Left colon (tissue), 2 donors: ENCODE measurements around the gene STK32C. TPM values are rescaled to one million over a fixed set of nuclear protein-coding genes. Genes with fewer than 3 reads are reported as not detected.
"Not testable (repeated sequence)": the region's sequence is repeated elsewhere in the genome, so short reads cannot be mapped to it uniquely, and the experiment has no call there.

Source experiments
- ATAC-seq: fragments of 200-7000 bp; cut with Tn5 transposase; one replicate; pipeline ENCODE4 v1.9.1; 2020; ENCODE audit warnings: mild to moderate bottlenecking, moderate library complexity
- DNase-seq, 2 donors: peaks; one replicate each; pipeline ENCODE4 v3.0.0-alpha.2; 2020
- intact Hi-C, 2 donors: fragments of 100-400 bp; cut with DNase I in 1 of 2; cut with micrococcal nuclease in 1 of 2; formaldehyde crosslinking; loops; one replicate each; pipeline versions ENCODE4 v1.11.2 to v1.14.0; 2022; cut with DNase I, micrococcal nuclease
- total RNA-seq, 2 donors: library from RNA; stranded (reverse); fragmentation: NEBNext Ultra II Directional; extraction: Animal tissue kit (Norgen Biotek cat#: 25700); gene quantifications; one replicate each; pipeline ENCODE4 v1.2.1, GENCODE V29; 2021
- donor health status: DM: no; HTN: no; CAD: no.
- donor health status: DM: yes; HTN: yes; CAD: no.

STK32C gene
- total RNA-seq, 2 donors from 2014 or later: 8.4 to 10.0 TPM

- no peak for DNase-seq
- no peak for ATAC-seq
- intact Hi-C loops: no loop called here
Measured at GRCh38 chr10:132306343-132306685, 1.4 kb downstream of the STK32C start.

GRCh38 chr10:132305654-132306342 lies 2.0 kb downstream of the STK32C start:
- DNase-seq (no peak), ATAC-seq (no peak)
- intact Hi-C loops: no loop called here

DNA sequence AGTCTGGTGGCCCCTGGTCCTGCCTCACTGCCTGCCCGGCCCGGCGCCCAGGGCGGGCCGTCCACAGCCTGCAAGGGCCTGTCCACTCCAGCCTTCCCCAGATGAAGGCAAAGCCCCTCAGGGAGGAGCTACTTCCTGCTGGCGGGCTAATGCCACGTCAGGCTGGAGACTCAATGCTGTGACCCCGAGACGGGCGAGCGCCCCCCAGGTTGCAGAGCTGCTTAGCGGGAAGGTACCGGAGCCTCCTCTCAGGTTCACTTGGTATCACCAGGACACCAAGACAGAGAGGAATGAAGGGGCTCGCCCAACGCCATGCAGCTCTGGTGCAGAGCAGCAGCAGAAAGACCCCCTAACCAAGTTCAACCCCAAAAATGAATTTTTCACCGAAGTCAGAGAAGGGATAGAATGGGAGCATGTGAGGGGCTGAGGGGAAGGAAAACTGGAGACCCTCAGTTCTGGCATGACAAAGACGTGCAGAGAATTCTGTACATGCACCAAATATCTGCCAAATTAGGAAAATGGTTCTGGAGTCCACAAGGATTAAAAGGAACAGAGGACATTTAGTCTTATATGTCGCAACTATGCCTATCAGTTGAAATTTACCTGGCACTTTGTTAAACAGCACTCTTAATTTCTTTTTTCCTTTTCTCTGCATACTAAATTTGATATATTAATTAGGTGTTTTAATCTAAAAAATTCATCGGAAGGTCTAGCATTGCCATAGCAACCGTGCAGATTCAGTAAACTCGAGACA lies 2.8 kb downstream of the STK32C start:
- intact Hi-C loops: no loop called here
- ATAC-seq: no peak
- no peak for DNase-seq

- intact Hi-C loops: no loop called here
- DNase-seq (no peak), ATAC-seq (no peak)
Measured at GRCh38 chr10:132303361-132304115, 4.2 kb downstream of the STK32C start.

DNA sequence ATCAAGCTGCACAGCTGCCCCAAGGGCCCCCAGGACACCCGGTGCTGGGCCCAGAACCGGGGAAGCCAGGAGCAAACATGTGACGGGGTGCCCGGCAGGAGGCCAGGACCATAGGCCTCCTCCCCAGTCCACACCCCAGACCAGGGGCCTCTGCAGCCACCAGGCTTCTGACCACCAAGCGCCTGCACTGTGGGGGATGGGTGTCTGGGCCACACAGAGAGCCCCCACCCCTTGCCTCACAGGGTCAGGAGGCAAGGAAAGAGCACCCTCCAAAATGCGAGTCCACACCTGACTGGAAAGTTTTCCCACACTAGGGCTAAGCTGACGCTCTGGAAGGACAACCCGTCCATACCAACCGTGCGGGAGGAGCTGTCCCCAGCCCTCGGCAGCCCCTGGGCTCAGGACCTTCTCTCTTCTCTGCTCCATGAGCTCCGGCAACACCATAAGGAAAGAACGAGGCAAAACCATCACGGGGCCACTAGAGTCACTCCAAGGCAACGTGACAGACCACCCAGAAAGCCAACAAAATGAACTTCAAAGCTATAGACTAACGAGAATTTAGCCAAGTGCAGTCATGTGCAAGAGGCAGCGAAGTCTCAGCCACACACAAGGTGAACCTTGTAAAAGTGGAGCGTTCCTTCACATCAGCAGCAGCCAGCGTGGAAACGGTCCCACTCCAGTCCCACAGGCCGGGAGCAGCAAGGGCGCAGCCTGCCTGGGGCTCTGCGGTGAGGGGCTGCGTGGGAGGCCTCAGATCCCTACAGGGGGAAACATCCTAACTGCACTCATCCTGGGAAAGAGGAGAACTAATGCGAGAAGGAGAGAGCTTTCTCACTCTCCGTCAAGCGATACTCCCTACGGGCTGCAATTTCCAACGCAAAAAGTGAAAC lies 5.1 kb downstream of the STK32C start:
- no peak for ATAC-seq
- no peak for DNase-seq

DNA sequence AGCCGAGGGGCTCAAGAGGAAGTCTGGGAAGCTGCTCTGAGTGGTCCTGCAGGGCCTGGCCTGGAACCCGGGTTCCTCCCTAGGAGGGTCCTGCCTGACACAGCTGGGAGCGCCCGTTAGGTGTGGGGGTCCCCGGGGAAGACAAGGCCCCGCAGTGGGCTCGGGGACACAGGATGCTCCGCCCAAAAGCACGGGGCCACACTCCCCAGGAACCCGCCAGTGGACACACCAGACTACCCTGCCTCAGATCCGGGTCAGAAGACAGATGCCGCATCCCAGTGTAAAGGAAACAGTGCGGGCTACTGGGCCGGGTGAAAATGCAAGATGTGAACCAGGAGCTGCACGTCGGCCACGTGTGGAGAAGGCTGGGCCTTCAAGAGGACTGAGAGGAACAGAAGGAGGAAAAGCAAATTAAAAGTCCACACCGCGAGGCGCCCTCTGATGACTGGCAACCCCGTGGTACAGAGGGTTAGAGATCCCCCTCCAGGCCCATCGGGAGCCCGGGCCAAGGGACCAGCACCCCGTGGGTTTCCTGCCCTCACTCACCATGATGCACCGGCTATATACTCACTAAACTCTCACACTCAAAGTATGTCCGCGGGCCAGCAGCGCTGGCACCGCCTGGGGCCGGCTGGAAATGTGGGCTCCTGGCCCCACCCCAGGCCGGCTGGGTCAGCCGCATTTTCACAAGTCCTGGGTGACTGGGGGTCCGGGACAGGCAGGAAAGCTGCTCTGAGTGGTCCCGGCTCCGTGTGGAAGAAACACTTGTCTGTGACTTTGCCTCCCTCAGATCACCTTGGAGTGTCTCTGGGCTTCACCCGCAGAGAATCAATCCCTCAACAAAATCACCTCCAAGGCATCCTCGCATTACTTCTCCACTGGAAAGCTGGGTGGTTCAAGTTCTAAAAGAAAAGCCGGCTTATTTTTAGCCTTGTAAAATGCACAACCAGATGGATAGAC lies 6.1 kb downstream of the STK32C start:
- no peak for ATAC-seq
- intact Hi-C loops: no loop called here
- no peak for DNase-seq

More for the DNA sequence above, 5.1 kb downstream of the STK32C start:
- intact Hi-C loops: no loop called here

- intact Hi-C loops: no loop called here
- ATAC-seq: no peak
- DNase-seq: no peak
Measured at GRCh38 chr10:132300582-132300981, 7.2 kb downstream of the STK32C start.

GRCh38 chr10:132299371-132300336 lies 8.1 kb downstream of the STK32C start:
- ATAC-seq (no peak), DNase-seq (peak in 1 of 2 donors; percentile 20)
- intact Hi-C loops: no loop called here

- intact Hi-C loops: no loop called here
- ATAC-seq (no peak), DNase-seq (peak in 1 of 2 donors; percentile 15)
Measured at GRCh38 chr10:132298038-132298881, 9.5 kb downstream of the STK32C start.

DNA sequence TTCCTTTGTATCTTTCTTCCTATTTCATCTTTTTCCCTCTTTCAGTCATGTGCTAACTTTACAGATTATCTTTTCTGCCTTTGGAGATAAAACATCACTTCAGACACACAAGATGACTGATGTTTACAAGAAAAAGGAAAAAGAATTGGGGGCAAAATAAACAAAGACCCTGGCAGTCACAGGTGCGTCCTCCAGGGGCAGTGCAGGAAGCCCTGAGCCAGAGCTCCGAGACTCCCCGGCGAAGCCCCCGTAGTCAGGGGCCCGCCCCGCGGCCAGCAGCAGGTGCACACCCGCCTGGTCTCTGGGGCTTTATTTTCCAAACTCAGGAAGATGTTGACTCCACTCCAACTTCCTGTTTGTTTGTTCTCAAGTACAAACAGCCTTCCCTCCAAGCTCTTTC lies 10.2 kb downstream of the STK32C start:
- DNase-seq: peak in 1 of 2 donors; percentile 8
- intact Hi-C loops: no loop called here

GRCh38 chr10:132296666-132297443 lies 10.9 kb downstream of the STK32C start:
- no peak for ATAC-seq
- intact Hi-C loops: no loop called here
- peak in 1 of 2 donors; percentile 14 for DNase-seq

More for the DNA sequence above, 10.2 kb downstream of the STK32C start:
- ATAC-seq: no peak

DNA sequence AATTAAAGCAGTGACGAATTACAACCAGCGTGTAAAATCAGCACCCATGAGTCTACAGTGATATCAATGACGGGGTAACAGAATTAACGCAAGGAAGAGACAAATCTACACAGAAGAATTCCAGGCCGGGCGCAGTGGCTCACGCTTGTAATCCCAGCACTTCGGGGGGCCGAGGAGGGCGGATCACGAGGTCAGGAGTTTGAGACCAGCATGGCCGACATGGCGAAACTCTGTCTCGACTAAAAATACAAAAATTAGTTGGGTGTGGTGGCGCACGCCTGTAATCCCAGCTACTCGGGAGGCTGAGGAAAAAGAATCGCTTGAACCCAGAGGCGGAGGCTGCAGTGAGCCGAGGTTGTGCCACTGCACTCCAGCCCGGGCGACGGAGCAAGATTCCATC lies 12.3 kb downstream of the STK32C start:
- ATAC-seq, intact Hi-C loops: not testable (repeated sequence)
- peak in 1 of 2 donors; percentile 2 for DNase-seq

DNA sequence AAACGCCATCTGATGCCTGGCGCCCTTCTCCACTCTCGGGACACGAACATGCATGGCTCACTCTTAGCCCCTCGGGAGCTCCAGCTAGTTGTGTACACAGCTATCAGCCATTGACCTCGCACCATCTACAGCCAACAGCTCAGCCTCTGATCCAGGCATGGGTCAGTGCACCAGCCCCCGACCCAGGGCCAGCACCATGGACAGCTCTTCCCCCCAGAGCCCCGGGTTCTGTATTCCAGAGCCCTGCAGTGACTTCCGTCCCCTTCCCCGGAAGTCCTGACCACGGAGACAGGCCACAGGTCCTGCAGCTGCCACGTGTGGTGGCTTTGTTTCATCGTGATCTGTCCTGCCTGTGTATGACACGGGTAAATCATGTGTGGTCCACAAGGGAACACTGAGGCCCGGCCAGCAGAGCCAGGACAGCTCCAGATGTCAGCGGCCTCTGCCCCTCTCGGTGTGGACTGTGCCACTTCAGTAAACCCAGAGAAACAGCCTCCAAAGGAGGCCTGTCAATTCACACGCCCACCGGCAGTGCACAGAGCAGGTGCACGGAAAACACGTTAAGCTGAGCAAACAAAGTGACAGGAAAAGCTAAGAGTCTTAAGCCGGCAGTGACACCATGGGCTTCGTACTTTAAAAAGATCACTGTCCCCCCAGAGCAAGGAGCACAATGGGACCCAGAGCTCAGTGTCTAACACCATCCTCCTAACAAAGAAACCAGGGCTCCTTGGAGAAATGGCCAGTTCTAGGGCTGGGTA lies 13.0 kb downstream of the STK32C start:
- peak in 1 of 2 donors; percentile 18 for DNase-seq
- intact Hi-C loops: no loop called here

DNA sequence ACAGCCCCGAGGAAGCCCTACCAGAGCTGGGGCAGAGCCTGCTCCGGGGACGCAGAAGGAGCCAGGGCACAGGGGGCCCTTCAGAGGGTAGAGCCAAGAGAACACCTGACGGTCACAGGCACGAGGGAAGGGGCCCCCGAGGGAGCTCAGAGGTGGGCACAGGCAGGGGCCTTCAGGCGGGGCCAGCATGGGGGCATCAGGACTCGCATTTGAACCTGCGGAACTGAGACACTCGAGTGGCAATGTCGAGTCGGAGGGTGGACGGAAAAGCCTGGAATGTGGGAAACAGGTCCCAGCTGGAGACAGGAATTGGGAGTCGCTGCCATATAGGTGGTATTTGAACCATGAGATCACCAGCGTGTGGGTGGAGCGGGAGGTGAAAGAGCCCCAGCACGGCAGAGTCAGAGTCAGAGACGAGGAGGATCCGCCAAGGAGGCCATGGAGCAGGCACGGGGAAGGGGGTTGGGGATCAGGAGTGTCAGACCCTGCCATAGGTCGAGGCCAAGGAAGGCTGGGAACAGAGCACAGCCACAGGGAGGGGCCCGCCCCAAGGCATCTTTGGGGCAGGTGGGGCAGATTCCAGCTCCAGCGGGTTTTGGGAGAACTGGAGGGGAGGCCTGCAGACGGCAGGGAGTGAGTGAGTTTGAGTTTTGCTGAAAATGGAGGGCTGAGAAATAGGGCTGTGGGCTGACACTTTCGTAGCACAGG lies 13.8 kb downstream of the STK32C start:
- no peak for ATAC-seq
- intact Hi-C loops: no loop called here
- no peak for DNase-seq

More for the DNA sequence above, 13.0 kb downstream of the STK32C start:
- ATAC-seq: no peak
